T-helper 1 cell (primary cell): ENCODE data around the gene SVOP.
"Not testable (repeated sequence)": the region's sequence is repeated elsewhere in the genome, so short reads cannot be mapped to it uniquely, and the experiment has no call there.

Experiments
- DNase-seq, 5 donors: peaks; one replicate each; pipeline ENCODE4 v3.0.0-alpha.2; 2012 to 2020
- total RNA-seq, 4 donors: gene quantifications; one replicate each; lab custom pipeline; 2026; lab: John Stamatoyannopoulos, UW

The SVOP gene
- 0 reads per million in 4 donors for total RNA-seq

- DNase-seq: peak in 3 of 5 donors; percentile 2 to 10 (median 4)
Measured at GRCh38 chr12:109020796-109021380, at the start of gene SVOP. Gene SVOP (minus strand): TSS chr12:109021068. CDS start chr12:109020868, 200 bp downstream.

DNA sequence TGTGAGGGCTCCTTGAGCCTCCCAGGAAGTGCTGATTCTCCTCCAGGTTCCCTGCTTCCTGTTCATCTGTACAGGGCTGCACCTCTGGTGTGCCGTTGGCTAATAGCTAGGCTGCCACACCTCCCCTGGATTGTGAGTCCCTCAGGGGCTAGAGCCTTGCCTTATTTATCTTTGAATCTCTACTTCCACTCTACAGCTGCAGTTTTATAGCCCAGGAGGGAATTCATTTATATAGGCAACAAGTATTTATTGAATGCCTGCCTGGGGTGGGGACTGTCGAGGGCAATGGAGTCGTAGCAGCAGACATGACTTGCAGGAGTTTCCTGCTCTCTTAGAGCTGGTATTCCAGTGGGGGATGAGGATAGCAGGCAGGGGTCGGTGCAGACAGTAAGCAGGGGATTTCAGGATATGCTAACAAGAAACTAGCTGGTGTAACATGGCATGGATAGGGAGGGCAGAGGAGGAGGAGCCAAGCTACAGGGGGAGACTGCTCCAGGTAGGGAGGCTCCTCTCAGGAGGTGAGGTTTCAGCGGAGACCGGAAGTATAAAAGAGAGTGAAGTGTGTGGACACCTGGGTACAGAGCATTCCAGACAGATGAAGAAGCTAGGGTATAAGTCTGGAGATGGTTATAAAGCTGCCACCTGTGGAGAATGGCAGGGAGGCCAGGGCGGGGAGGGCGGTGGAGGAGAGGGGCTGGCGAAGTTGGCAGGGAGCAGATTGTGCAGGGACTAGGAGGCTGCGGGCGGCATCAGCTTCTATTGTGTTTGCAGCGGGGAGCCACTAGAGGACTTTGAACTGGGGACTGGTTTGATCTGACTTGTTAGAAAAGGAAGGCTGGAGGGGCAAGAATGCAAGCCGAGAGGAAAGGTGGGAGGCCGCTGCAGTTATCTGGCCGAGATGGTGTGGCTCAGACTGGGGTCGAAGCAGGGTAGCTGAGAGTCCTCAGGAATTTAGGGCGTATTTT, 48.7 kb upstream of the SVOP start:
- no peak for DNase-seq

GRCh38 chr12:109065853-109066193, 45.0 kb upstream of the SVOP start:
- DNase-seq: no peak

DNA sequence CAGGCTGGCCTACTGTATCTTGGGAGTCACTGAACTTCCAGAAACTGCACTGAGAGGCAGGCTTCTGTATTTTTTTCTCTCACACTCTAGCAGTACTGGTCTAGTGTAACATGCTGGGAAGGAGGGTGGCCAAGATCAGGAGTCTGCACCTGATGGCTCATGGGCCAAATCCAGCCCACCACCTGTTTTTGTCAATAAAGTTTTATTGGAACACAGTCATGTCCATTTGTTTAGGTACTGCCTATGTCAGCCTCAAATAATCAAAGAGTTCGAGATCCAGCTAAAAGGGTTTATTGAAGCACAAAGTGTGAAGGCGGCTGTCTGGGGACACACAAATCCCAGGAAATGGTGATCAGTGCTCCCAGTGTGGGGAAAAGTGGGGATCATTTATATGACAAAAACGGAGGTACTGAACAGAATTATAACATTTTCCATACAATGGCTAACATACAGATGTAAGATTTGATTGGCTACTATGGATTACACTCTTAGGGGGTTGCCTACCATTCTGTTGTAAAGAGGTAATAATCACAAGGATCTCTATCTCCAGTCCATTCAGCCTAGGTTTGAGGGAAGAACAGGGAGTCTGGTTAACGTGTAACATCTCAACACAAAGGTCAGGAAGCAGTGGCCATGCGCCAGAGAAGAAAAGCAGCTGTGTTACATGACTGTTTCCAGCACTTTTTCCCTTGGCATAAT, 44.4 kb upstream of the SVOP start:
- DNase-seq: no peak

- no peak for DNase-seq
Measured at GRCh38 chr12:109064143-109064542, 43.3 kb upstream of the SVOP start.

GRCh38 chr12:109058773-109059172, 37.9 kb upstream of the SVOP start:
- DNase-seq: no peak

- no peak for DNase-seq
Measured at GRCh38 chr12:109057376-109057775, 36.5 kb upstream of the SVOP start.

DNA sequence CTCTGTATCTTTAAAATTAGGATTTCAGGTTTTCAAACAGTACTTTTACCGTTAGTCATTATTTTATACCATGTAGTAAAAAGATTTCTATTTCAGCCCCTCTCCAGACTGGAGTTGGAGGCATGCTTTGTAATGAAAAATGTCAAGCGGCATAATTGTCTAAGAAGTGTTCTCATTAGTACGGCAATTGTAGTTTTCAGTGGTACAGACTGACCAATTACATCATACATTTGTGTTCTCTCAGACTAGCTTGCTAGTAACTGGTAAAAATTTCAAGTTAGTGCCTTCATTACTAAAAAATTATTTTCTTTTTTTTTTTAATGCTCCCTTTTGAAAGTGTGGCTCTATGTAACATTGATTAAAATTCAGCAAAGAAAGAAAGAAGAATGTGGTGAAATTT, 36.0 kb upstream of the SVOP start:
- no peak for DNase-seq

DNA sequence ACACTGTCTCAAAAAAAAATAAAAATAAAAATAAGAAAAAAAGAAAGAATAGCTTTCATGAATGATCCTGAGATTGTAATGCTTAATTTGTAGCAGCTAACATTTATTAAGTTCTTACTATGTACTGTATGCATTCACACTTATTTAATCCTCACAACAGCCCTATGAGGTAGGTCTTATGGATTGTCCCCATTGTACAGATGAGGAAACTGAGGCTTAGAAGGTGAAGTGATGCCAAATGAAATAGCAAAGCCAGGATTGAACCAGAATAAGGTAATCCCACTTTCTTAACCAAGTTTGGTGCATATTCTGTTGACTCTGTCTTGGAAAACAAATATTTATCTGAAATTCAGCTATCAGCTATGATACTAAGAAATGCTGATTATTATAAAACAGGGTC, 33.7 kb upstream of the SVOP start:
- DNase-seq: no peak

DNA sequence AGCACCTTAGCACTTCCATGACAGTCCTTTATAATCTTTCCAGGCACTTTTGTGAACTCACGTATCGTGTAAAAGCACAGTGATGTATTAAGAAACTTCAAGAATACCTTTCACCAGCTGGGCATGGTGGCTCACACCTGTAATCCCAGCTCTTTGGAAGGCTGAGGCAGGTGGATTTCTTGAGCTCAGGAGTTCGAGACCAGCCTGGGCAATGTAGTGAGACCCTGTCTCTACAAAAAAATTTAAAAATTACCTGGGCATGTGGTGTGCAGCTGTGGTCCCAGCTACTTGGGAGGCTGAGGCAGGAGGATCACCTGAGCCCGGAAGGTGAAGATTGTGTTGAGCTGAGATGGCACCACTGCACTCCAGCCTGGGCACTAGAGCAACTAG, 33.3 kb upstream of the SVOP start:
- DNase-seq: not testable (repeated sequence)

DNA sequence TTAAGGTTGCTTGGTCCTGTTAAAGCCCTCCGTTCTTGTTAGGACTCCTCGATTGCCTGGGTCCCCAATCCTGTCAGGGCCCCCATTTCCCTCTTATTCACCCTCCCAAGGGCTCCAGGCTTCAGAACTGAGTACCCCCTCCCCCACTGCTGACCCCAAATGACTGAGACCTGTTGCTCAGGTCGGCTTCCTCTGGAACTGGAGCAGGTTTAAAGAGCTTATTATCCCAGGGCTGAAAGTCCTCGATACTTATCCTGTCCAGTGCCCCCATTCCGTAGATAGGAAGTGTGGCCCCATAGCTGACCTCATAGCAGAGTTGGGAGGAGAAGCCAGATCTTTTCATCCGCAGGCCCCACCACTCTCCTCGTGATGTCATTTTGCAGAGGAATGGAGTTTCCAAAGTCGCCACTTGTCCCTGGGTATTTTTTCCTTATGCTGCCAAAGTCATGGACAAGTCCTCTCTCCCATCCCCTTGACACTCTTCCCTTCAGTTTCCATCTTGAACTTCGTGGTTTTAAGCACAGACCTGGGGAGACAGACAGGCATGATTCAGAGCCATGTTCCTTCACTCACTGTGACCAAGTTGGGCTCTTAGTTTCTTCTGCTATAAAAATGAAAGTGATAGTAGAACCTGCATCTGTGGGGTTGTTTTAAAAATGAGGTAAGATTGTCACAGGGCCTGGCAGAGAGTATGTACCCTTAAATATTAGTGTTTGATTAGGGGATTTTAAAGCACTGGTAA, 32.7 kb upstream of the SVOP start:
- peak in 2 of 5 donors; percentile 13 to 57 for DNase-seq

DNA sequence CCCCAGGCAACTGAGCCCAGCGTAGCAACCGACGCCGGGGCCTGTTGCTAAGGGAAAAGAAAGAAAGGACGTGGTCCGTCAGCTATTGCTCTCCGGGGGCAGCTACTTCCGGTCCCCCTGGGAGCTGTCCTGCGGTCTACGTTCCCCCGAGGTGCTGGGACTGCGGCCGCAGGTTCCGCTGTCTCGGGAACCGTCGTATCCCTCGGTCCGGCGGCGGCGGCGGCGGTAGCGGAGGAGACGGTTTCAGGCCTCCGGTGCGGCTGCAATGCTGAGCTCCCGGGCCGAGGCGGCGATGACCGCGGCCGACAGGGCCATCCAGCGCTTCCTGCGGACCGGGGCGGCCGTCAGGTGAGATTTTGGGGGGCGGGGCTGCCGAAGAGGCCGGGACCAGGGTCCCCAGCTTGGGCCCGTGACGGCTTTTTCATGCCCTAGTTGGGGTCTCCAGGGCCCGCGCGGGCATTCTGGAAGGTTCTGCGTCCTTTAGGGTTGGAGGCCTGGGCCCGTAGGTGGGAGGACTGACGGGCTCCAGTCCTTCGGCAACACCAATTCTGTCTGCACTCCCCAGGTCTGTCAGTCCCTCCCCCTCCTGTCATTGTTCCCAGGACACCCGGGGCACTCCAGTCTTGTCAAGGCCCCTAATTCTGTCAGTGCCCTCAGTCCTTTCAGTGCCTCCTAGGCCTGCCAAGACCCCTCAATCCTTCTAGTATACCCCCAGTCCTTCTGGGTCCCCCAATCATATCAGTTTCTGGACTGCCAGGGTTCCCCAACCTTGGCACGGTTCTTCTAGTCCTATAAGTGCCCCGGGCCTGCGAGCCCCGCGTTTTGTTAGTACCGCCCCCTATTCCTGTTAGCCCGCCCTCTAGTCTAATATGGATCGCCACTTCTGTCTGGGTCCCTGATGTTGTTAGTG, 31.8 kb upstream of the SVOP start, which contains the start of gene USP30:
Gene USP30 (plus strand): TSS at position 163 of the 910 bp plus-strand sequence. CDS start 103 bp downstream, at position 266.
- DNase-seq: peak; percentile 62 to 83 (median 74)

- no peak for DNase-seq
Measured at GRCh38 chr12:109052097-109052413, 31.2 kb upstream of the SVOP start.

- not testable (repeated sequence) for DNase-seq
Measured at GRCh38 chr12:109049794-109050193, 28.9 kb upstream of the SVOP start.

DNA sequence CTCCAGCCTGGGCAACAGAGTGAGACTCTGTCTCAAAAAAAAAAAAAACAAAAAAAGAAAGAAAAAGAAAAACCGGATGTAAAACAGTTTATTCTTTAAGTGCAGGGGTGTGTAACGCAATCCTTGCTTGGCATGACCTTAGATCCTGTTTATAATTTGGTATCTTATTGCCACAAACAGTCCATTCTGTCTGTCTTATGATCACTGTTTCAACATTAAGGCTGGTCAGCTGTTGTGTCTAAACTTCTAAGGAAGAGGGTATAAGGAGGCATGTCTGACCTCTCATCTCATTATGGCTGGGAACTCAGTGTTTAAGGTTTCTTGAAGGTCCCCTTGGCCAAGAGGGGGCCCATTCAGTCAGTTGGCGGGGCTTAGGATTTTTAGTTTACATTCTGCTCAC, 27.8 kb upstream of the SVOP start:
- not testable (repeated sequence) for DNase-seq

DNA sequence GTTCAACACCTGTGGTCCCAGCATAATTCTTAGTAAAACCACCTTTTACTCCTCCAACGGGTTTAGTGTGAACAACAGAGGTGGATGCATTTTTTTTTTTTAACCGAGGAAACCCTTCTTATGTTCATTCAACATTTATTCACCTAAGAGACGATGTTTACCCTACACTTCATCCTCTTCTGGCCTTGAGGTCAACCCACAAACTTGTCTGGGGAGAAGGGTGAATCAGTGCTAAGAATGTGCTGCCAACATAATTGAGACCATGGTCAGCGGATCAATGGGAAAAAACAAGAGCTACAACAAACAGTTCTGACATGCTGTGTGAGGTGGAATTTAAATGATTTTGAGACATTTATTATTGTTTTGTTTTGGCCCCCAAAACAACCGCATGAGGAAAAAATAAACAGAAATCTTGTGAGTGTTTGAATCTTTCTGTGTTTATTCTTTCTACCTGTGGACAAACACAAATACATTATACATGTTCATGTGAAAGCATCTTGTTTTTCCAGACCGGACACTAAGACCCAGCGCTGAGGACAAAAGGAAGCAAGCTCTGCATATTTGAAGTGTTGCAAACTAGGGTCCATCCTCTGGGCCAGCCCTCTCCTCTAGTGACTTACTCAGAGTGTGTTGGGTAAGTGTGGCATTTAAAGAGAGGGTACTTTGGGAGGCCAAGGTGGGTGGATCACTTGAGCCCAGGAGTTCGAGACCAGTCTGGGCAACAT, 26.4 kb upstream of the SVOP start:
- no peak for DNase-seq

DNA sequence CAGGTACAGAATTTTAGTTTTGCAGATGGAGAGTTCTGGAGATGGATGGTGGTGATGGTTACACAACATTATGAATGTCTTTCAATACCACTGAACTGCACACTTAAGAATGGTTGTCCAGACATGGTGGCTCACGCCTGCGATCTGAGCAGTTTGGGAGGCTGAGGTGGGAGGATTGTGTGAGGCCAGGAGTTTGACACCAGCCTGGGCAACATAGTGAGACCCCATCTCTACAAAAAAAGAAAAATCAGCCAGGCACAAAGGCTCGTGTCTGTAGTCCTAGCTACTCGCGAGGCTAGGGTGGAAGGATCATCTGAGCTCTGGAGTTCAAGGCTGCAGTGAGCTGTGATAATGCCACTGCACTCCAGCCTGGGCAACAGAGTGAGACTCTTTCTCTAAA, 23.4 kb upstream of the SVOP start:
- no peak for DNase-seq

DNA sequence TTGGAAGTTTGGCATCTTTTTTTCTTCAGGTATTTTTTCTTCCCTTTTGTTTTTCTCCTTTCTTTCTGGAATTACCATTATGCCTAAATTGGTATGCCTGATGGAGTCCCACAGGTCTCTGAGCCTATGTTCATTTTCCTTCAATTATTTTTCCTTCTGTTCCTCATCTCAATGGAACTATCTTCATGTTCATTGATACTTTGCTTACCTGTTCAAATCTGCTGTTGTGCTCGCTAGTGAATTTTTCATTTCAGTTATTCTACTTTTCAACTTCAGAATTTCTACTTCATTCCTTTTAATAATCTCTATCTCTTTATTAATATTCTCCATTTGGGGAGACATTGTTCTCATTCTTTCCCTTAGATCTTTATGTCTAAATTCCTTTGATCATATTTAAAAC, 16.1 kb upstream of the SVOP start:
- DNase-seq: no peak

DNA sequence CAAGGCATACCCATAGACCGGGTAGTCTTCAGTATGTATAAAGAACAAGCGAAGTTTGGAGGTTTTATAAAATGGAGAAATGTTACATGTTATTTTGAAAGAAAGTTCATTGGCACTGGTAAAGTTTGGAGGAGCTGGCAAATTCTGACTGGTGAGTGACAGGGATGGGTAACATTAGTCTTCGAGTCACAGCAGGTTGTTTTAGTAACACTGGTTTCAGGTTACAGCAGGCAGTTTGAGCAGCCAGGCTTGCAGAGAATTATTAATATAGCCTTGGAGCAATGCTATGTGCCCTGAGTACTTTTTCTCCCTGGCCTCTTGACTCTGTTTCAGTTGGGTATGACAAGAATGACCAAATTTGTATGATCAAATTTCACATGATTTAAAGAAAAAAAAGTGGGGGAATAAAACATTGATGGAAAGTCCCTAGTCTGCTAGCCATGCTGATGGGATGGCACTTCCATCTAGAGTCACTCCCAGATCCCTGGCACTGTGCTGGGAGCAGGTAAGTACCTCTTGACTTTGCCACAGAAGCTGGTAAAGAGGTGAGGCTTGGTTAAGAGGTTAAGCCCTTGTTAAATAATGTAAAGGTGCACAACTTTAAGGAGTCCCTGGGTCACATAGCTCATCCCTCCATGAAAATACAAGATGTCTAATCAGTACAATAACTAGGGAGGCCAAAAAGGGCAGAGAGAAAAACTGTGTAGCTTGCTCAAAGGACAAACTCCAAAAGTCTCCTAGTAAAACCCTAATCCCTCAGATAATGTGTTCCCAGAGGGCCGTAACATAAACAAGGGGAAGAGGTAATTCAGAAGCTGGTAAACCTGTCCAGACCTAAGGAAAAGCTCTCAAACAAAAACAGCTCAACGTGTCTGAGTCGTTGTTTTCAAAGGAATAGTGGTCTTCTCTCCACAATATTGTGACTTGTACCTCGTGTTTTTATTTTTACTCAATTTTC, 12.7 kb upstream of the SVOP start:
- DNase-seq: no peak

DNA sequence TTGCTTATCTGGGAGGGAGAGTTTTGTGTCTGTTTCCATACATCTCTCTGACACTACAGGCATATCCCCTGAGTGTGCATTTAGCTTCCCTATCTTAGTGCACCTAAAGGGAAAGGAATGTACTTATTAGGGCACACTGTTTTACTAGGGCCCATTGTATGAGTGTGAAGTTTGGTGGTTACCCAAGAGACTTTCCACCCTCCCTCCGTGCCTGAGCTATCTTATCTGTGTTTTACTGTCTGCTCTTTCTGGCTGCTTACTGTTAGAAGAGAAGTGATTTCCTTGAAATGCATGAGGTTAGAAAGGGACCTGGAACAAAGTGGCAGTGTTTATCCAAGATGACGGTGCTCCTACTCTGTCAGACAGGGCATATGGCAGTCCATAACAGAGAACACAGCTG, 8.5 kb upstream of the SVOP start:
- DNase-seq: no peak
